GM21447 (cell line): ENCODE measurements around the gene SEZ6.

Source experiments
- ATAC-seq: cut with Tn5 transposase; IDR thresholded peaks from one replicate; pipeline ENCODE4 v1.9.1; 2021; ENCODE audit not compliant: unreplicated experiment

Gene SEZ6

GRCh38 chr17:29005936-29006511 is at the start of gene SEZ6:
Gene SEZ6, minus strand, starts transcription at chr17:29006033. Its CDS starts 164 bp downstream, at chr17:29005869.
- ATAC-seq: no peak

GRCh38 chr17:29054835-29055234 is 49.0 kb upstream of the SEZ6 start:
- no peak for ATAC-seq

GRCh38 chr17:29051731-29052130 is 45.9 kb upstream of the SEZ6 start:
- ATAC-seq: no peak

GRCh38 chr17:29051194-29051593 is 45.4 kb upstream of the SEZ6 start:
- no peak for ATAC-seq

GRCh38 chr17:29050176-29050575 is 44.3 kb upstream of the SEZ6 start:
- ATAC-seq: no peak

- ATAC-seq: no peak
Measured at GRCh38 chr17:29049541-29050145, 43.8 kb upstream of the SEZ6 start.

GRCh38 chr17:29048440-29049368 is 42.9 kb upstream of the SEZ6 start:
- ATAC-seq: no peak

GRCh38 chr17:29046473-29046839 is 40.6 kb upstream of the SEZ6 start:
- no peak for ATAC-seq

GRCh38 chr17:29045734-29046472 is 40.1 kb upstream of the SEZ6 start:
- ATAC-seq: no peak

GRCh38 chr17:29045026-29045425 is 39.2 kb upstream of the SEZ6 start:
- no peak for ATAC-seq

GRCh38 chr17:29043539-29044145 is 37.8 kb upstream of the SEZ6 start:
- no peak for ATAC-seq

GRCh38 chr17:29042679-29043538 is 37.1 kb upstream of the SEZ6 start, which contains the start of gene PIPOX:
Gene PIPOX, plus strand, starts transcription at chr17:29043141. Its CDS starts 85 bp downstream, at chr17:29043226.
- no peak for ATAC-seq

- no peak for ATAC-seq
Measured at GRCh38 chr17:29042026-29042678, 36.3 kb upstream of the SEZ6 start.

GRCh38 chr17:29041571-29041970 is 35.7 kb upstream of the SEZ6 start:
- no peak for ATAC-seq

- no peak for ATAC-seq
Measured at GRCh38 chr17:29041091-29041490, 35.3 kb upstream of the SEZ6 start.

- no peak for ATAC-seq
Measured at GRCh38 chr17:29039764-29040598, 34.1 kb upstream of the SEZ6 start.

- no peak for ATAC-seq
Measured at GRCh38 chr17:29038085-29038795, 32.4 kb upstream of the SEZ6 start.

- ATAC-seq: no peak
Measured at GRCh38 chr17:29037739-29038084, 31.9 kb upstream of the SEZ6 start.
